Panc1 (cell line): ENCODE data around the gene ISCA1. TPM values are rescaled to one million over a fixed set of nuclear protein-coding genes. Genes with fewer than 3 reads are reported as not detected.

Source experiments
- ATAC-seq: fragments of 200-7000 bp; cut with Tn5 transposase; 2 replicates; pipeline ENCODE4 v1.9.1; 2020; ENCODE audit warnings: mild to moderate bottlenecking, moderate library complexity
- BruUV-seq: library from RNA; stranded (reverse); fragments of 400-500 nt; replicated peaks from 2 replicates; lab custom pipeline; 2021; lab: Mats Ljungman, UMichigan
- CTCF ChIA-PET: fragments of 300-600 bp; sonication (Branson Sonifier 250); formaldehyde crosslinking; loops from one replicate; lab custom pipeline; 2022; ENCODE audit warnings: antibody characterized with exemption; lab: Charles Lee
- POLR2A ChIA-PET: fragments of 300-600 bp; sonication (Branson Sonifier 250); formaldehyde crosslinking; loops from one replicate; lab custom pipeline; 2022; ENCODE audit warnings: antibody characterized with exemption; lab: Charles Lee
- DNase-seq: peaks from one replicate; pipeline ENCODE4 v3.0.0-alpha.2; 2010; ENCODE audit warnings: low read depth, low spot score
- H3K27ac ChIP-seq: 2 replicates; pipeline ENCODE4 v1.5.1; 2011; ENCODE audit warnings: mild to moderate bottlenecking, low read length, inconsistent platforms
- H3K27me3 ChIP-seq: fragments of 200-500 bp; sonication (Bioruptor generic); 2 replicates; pipeline ENCODE4 v1.6.0; 2014; ENCODE audit warnings: low read length, inconsistent platforms; ENCODE audit not compliant: control insufficient read depth, insufficient read depth
- H3K36me3 ChIP-seq: fragments of 200-500 bp; sonication (Bioruptor generic); 2 replicates; pipeline ENCODE4 v1.5.1; 2014; ENCODE audit warnings: inconsistent platforms, mild to moderate bottlenecking, low read length, moderate library complexity; ENCODE audit not compliant: control insufficient read depth, insufficient read depth
- H3K4me1 ChIP-seq: 2 replicates; pipeline ENCODE4 v1.5.1; 2011; ENCODE audit warnings: inconsistent platforms, mild to moderate bottlenecking, low read length, moderate library complexity; ENCODE audit not compliant: control insufficient read depth, insufficient read depth
- H3K4me3 ChIP-seq, 2 experiments: 2 replicates each; pipeline ENCODE4 v1.5.1; 2011 to 2012; ENCODE audit warnings: low read depth in 2 of 2, low read length in 2 of 2, mild to moderate bottlenecking in 2 of 2, inconsistent platforms in 1 of 2, moderate library complexity in 1 of 2
- H3K9me3 ChIP-seq: fragments of 200-500 bp; sonication (Bioruptor generic); 2 replicates; pipeline ENCODE4 v1.5.1; 2014; ENCODE audit warnings: low read depth, mild to moderate bottlenecking, inconsistent platforms, low read length, moderate library complexity; ENCODE audit not compliant: control insufficient read depth, insufficient read depth
- CTCF ChIP-seq: fragments of 450-650 bp; IDR thresholded peaks from 2 replicates; pipeline ENCODE4 v1.5.1; 2017; ENCODE audit warnings: mild to moderate bottlenecking
- POLR2AphosphoS5 ChIP-seq: IDR thresholded peaks from 2 replicates; pipeline ENCODE4 v1.6.1; 2012; ENCODE audit warnings: mild to moderate bottlenecking, low read depth, low read length, moderate library complexity
- REST ChIP-seq, 2 experiments: IDR thresholded peaks; 2 replicates each; pipeline ENCODE4 v1.6.1; 2011 to 2012; ENCODE audit warnings: low read depth in 2 of 2, control low read depth in 1 of 2, low read length in 1 of 2, mild to moderate bottlenecking in 1 of 2, moderate library complexity in 1 of 2; ENCODE audit not compliant: insufficient read depth in 1 of 2
- SIN3A ChIP-seq: IDR thresholded peaks from 2 replicates; pipeline ENCODE4 v1.6.1; 2012; ENCODE audit warnings: low read depth, mild to moderate bottlenecking, low read length, moderate library complexity, borderline replicate concordance; ENCODE audit not compliant: insufficient read depth
- TCF7L2 ChIP-seq: IDR thresholded peaks from 2 replicates; pipeline ENCODE4 v1.6.1; 2011; ENCODE audit warnings: mild to moderate bottlenecking, low read depth, low read length, inconsistent platforms
- in situ Hi-C: cut with HindIII; loops from 2 replicates; pipeline ENCODE4 v1.10.0; 2016; ENCODE audit warnings: low sequenced_read_pairs, low pct_unique_long_range_greater_than_20kb
- intact Hi-C: fragments of 100-400 bp; cut with micrococcal nuclease; formaldehyde crosslinking; loops from one replicate; pipeline ENCODE4 v1.10.0; 2022; ENCODE audit not compliant: unreplicated experiment
- total RNA-seq: library from RNA; stranded (reverse); gene quantifications from one replicate; pipeline ENCODE4 v1.2.1, GENCODE V29; 2021; ENCODE audit not compliant: unreplicated experiment

ISCA1 gene
- total RNA-seq, 1 experiment from 2014 or later: 19.9 TPM

GRCh38 chr9:86329649-86330048 is 47.3 kb upstream of the ISCA1 start:
- no peak overlapping the region for H3K27ac ChIP-seq
- ATAC-seq (no peak), DNase-seq (no peak)
- no peaks in the 10 kb centered on the region for H3K4me1 ChIP-seq
- H3K9me3 ChIP-seq: no peaks in the 10 kb centered on the region
- BruUV-seq: TSS peak; percentile 40
- TF ChIP-seq POLR2AphosphoS5 (no peak), TCF7L2 (no peak), CTCF (no peak), SIN3A (no peak), REST (IDR thresholded peaks at IDR 0.05; ENCODE audit: insufficient read depth in 1 of 2, low read depth in 2 of 2, low read length in 1 of 2) (no peak)
- no peak overlapping the region for H3K4me3 ChIP-seq
- in situ Hi-C loops: no loop called here
- CTCF ChIA-PET: no interaction called here
- H3K27me3 ChIP-seq: no peaks in the 10 kb centered on the region
- POLR2A ChIA-PET: no interaction called here
- intact Hi-C loops: no loop called here
- H3K36me3 ChIP-seq: peaks cover 11% of the 10 kb centered on the region; the same call in 1 of the 2 replicates

- no peak for DNase-seq
- H3K9me3 ChIP-seq: no peaks in the 10 kb centered on the region
- BruUV-seq: no TSS peak
- in situ Hi-C loops (no loop called here), intact Hi-C loops (no loop called here)
- CTCF ChIA-PET: no interaction called here
- no peak for ATAC-seq
- no peaks in the 10 kb centered on the region for H3K27me3 ChIP-seq
- TF ChIP-seq SIN3A: no peak
- no peak for TF ChIP-seq REST (IDR thresholded peaks at IDR 0.05; ENCODE audit: insufficient read depth in 1 of 2, low read depth in 2 of 2, low read length in 1 of 2)
- no peak for TF ChIP-seq TCF7L2
- TF ChIP-seq POLR2AphosphoS5: no peak
- TF ChIP-seq CTCF: no peak
- no peak overlapping the region for H3K27ac ChIP-seq
- H3K4me1 ChIP-seq: no peaks in the 10 kb centered on the region
- H3K36me3 ChIP-seq: peaks cover 16% of the 10 kb centered on the region
- POLR2A ChIA-PET: no interaction called here
- H3K4me3 ChIP-seq: no peak overlapping the region
Observed at GRCh38 chr9:86328156-86328555, 45.8 kb upstream of the ISCA1 start.
